GM23248 (cell line): ENCODE measurements around the gene R3HDM2. TPM values are rescaled to one million over a fixed set of nuclear protein-coding genes. Genes with fewer than 3 reads are reported as not detected.

Experiments
- DNase-seq: peaks from one replicate; pipeline ENCODE4 v3.0.0-alpha.2; 2015
- H2AFZ ChIP-seq: fragments of 200-600 bp; sonication (generic); 2 replicates; pipeline ENCODE4 v1.6.1; 2016; ENCODE audit warnings: antibody characterized with exemption
- H3F3A ChIP-seq: fragments of 200-600 bp; sonication (generic); 2 replicates; pipeline ENCODE4 v1.6.1; 2016; ENCODE audit warnings: mild to moderate bottlenecking, antibody characterized with exemption, mixed run types; ENCODE audit not compliant: insufficient read depth
- H3K27ac ChIP-seq: fragments of 200-600 bp; sonication (generic); 2 replicates; pipeline ENCODE4 v1.5.1; 2016; ENCODE audit warnings: mild to moderate bottlenecking
- H3K27me3 ChIP-seq: fragments of 200-600 bp; sonication (generic); replicated peaks from 2 replicates; pipeline ENCODE4 v1.6.1; 2016; ENCODE audit warnings: mild to moderate bottlenecking; ENCODE audit not compliant: insufficient read depth
- H3K36me3 ChIP-seq: fragments of 200-600 bp; sonication (generic); 2 replicates; pipeline ENCODE4 v1.6.1; 2016; ENCODE audit warnings: low read depth, mild to moderate bottlenecking
- H3K4me1 ChIP-seq: fragments of 200-600 bp; sonication (generic); 2 replicates; pipeline ENCODE4 v1.6.1; 2016; ENCODE audit warnings: mild to moderate bottlenecking; ENCODE audit not compliant: insufficient read depth
- H3K4me2 ChIP-seq: fragments of 200-600 bp; sonication (generic); one replicate; pipeline ENCODE4 v1.6.1; 2016; ENCODE audit warnings: mild to moderate bottlenecking; ENCODE audit not compliant: unreplicated experiment
- H3K4me3 ChIP-seq: fragments of 200-600 bp; sonication (generic); 2 replicates; pipeline ENCODE4 v1.5.1; 2016; ENCODE audit warnings: mild to moderate bottlenecking
- H3K79me2 ChIP-seq: fragments of 200-600 bp; sonication (generic); 2 replicates; pipeline ENCODE4 v1.6.1; 2016; ENCODE audit warnings: mild to moderate bottlenecking; ENCODE audit not compliant: insufficient read depth
- H3K9ac ChIP-seq: fragments of 200-600 bp; sonication (generic); 2 replicates; pipeline ENCODE4 v1.6.1; 2016; ENCODE audit warnings: mild to moderate bottlenecking
- H3K9me2 ChIP-seq: fragments of 200-600 bp; sonication (generic); 2 replicates; pipeline ENCODE4 v1.6.1; 2016; ENCODE audit warnings: mixed run types, mild to moderate bottlenecking, moderate library complexity; ENCODE audit not compliant: insufficient read depth
- H3K9me3 ChIP-seq: fragments of 200-600 bp; sonication (generic); one replicate; pipeline ENCODE4 v1.6.1; 2017; ENCODE audit warnings: low read depth
- H4K20me1 ChIP-seq: fragments of 200-600 bp; sonication (generic); 2 replicates; pipeline ENCODE4 v1.6.0; 2016; ENCODE audit not compliant: insufficient read depth
- EZH2 ChIP-seq: fragments of 200-600 bp; sonication (generic); IDR thresholded peaks from 2 replicates; pipeline ENCODE4 v1.6.1; 2018; ENCODE audit warnings: antibody characterized with exemption, mild to moderate bottlenecking; ENCODE audit not compliant: insufficient read depth, poor library complexity, severe bottlenecking
- EZH2phosphoT487 ChIP-seq: fragments of 200-600 bp; sonication (generic); IDR thresholded peaks from 2 replicates; pipeline ENCODE4 v1.6.1; 2018; ENCODE audit warnings: antibody characterized with exemption, moderate library complexity, mild to moderate bottlenecking, low read depth; ENCODE audit not compliant: insufficient read depth
- WGBS, 2 experiments: methylation state at CpG; one replicate each; pipeline ENCODE4 v1.1.6; 2015 to 2017; ENCODE audit warnings: low lambda C conversion rate in 2 of 2, low coverage in 1 of 2; ENCODE audit errors: missing lambda C conversion rate in 2 of 2; 5-methylcytosine and 5-hydroxymethylcytosine counted together
- in situ Hi-C: fragments of 300-500 bp; cut with MboI; formaldehyde crosslinking; loops from 2 replicates; pipeline ENCODE4 v1.15.0; 2020
- polyA plus RNA-seq: library from polyadenylated mRNA; unstranded; fragments of >200 nt; fragmentation: Nextera tagmentation; extraction: Ambion mirVana; gene quantifications from 2 replicates; pipeline ENCODE4 v1.2.1, GENCODE V29; 2016
- total RNA-seq: library from RNA; depleted of rRNA; stranded (reverse); fragments of >200 nt; shearing (Covaris generic); gene quantifications from 2 replicates; pipeline ENCODE4 v1.2.3, GENCODE V29; 2014

The R3HDM2 gene
- total and polyA plus RNA-seq, 2 experiments from 2014 or later, result 16.9 to 17.0 TPM

DNA sequence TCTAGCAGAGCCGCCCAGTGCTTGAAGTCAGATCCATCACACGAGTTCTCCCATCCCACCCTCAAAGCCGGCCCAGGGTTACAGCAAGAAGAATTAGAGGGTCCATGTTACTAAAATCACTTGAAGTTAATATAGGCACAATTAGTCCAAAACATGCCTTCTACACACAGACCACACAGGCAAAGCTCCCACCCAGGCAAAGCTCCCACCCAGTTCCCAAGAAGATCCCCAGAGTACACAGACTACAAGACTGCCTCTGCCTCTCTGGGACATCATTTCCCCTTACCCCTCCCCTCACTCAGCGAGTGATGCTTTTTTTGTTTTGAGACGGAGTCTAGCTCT lies 32.0 kb upstream of the R3HDM2 start:
- no peaks in the 10 kb centered on the region for H3K9me2 ChIP-seq
- H3K4me2 ChIP-seq, result peak overlapping the region; percentile 95
- peaks cover 10% of the 10 kb centered on the region for H3K4me1 ChIP-seq
- in situ Hi-C loops, result no loop called here
- no peak overlapping the region for H3K9ac ChIP-seq
- H3K79me2 ChIP-seq, result no peaks in the 10 kb centered on the region
- WGBS, 2 experiments, result 29 to 41% methylated on average over 5 of the region's 5 CpGs
- no peak overlapping the region for H3K27ac ChIP-seq
- no peak for DNase-seq
- TF ChIP-seq EZH2phosphoT487 (no peak), EZH2 (no peak)
- H3F3A ChIP-seq, result peaks cover 3% of the 10 kb centered on the region; the same call in 1 of the 2 replicates
- H4K20me1 ChIP-seq, result no peaks in the 10 kb centered on the region
- peak overlapping the region; percentile 95; the same call in 1 of the 2 replicates for H2AFZ ChIP-seq
- H3K9me3 ChIP-seq, result no peaks in the 10 kb centered on the region
- H3K36me3 ChIP-seq, result no peaks in the 10 kb centered on the region
- H3K4me3 ChIP-seq, result no peak overlapping the region
- H3K27me3 ChIP-seq, result no peaks in the 10 kb centered on the region

DNA sequence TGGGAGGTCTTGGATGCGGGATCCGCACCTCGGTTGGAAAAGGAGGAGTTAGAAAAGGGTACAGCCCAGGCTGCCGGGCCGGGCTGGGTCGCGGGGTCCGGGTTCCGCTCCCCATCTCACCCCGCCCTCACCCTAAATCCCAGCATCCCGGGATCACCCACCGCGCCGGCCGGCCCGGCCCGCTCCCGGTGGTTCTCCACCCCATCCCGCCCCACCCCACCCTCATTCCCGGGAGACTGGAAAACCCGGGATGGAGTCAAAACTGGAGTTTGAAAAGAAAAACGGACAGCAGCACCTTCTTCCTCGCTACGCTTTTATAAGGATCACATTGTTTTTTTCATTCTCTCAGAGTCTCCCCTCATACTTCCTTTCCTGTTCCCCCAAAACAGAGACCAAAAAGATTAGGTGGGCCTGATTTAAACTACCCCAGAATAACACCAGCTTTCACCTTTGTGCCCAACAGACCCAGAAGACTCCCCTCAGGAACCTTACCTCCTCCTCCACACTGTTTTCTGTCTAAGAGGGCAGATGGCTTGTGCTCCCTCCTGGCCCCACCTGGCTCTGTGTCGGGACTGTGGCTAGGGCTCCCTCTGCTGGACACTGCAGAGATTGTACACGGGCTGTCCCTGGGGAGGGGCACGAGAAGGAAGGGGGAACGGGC lies 31.5 kb upstream of the R3HDM2 start:
- Histone ChIP-seq H3K4me1 (peaks cover 13% of the 10 kb centered on the region), H3K36me3 (no peaks in the 10 kb centered on the region), H3K27ac (peak overlapping the region; percentile 54), H4K20me1 (no peaks in the 10 kb centered on the region), H3F3A (peaks cover 3% of the 10 kb centered on the region; the same call in 1 of the 2 replicates), H2AFZ (peak overlapping the region; percentile 95), H3K9me3 (no peaks in the 10 kb centered on the region), H3K9me2 (no peaks in the 10 kb centered on the region), H3K4me3 (peak overlapping the region; percentile 84), H3K27me3 (no peaks in the 10 kb centered on the region), H3K79me2 (no peaks in the 10 kb centered on the region), H3K9ac (peak overlapping the region; percentile 54), H3K4me2 (peak overlapping the region; percentile 95)
- peak; percentile 88 for DNase-seq
- in situ Hi-C loops, result no loop called here
- TF ChIP-seq EZH2 (no peak), EZH2phosphoT487 (no peak)
- WGBS, 2 experiments, result 1 to 4% methylated on average over 12 to 28 of the region's 28 CpGs

DNA sequence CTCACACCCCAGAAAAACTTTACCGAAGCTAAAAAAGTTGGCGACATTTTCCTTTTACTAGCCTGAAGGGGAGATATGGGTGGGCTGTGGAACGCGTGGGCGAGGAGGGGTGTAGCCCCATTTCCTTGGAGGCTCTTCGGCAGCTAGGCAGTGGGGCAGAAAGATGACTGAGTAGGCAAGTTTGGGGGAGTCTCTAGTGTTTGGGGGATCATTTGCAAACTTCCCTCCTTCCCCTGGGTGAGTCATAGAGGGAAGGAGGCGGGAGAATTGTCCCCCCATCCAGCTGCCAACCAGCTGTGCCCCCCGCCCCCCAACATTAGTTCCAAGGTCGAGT lies 31.0 kb upstream of the R3HDM2 start:
- H3K4me1 ChIP-seq, result peaks cover 13% of the 10 kb centered on the region
- no peak for TF ChIP-seq EZH2
- no peak for TF ChIP-seq EZH2phosphoT487
- H2AFZ ChIP-seq, result peak overlapping the region; percentile 95
- peak overlapping the region; percentile 95 for H3K4me2 ChIP-seq
- in situ Hi-C loops, result no loop called here
- no peaks in the 10 kb centered on the region for H3K27me3 ChIP-seq
- peak overlapping the region; percentile 84 for H3K4me3 ChIP-seq
- DNase-seq, result no peak
- H3K27ac ChIP-seq, result no peak overlapping the region
- peak overlapping the region; percentile 54 for H3K9ac ChIP-seq
- peaks cover 3% of the 10 kb centered on the region; the same call in 1 of the 2 replicates for H3F3A ChIP-seq
- WGBS, 2 experiments, result 1 to 3% methylated on average over 9 of the region's 9 CpGs
- H3K9me2 ChIP-seq, result no peaks in the 10 kb centered on the region
- H3K9me3 ChIP-seq, result no peaks in the 10 kb centered on the region
- no peaks in the 10 kb centered on the region for H3K79me2 ChIP-seq
- no peaks in the 10 kb centered on the region for H4K20me1 ChIP-seq
- no peaks in the 10 kb centered on the region for H3K36me3 ChIP-seq

DNA sequence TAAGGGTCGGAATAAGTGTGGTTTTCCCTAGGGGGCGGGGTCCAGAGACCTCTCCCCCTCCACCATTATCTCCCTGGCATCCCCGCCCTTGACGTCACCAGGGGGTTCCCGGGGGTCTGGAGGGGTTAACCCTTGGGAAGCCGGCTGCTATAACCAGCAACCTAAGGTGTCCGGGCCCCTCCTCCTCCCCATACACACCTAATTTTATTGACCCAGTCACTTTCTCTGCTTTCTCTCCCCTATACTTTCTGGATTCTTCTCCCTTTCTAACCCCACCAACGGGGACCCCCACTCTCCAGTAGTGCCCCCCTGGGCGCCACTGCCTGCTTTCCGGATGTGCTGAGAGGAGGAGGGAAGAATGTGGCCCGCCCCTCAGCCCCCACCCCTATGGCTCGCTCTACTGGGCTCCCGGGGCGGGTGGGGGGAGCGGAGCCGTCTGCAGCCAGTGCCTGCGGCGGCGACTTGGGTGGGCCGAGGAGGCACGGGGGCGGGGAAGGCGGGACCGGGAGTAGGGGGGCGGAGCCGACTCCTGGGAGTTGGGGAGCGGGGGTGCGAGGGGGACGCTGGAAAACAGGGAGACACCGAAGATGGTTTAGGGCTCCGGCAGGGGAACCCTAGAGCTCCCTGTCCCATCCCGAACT lies 30.6 kb upstream of the R3HDM2 start:
- H2AFZ ChIP-seq, result peak overlapping the region; percentile 95
- H3K9me3 ChIP-seq, result no peaks in the 10 kb centered on the region
- peak overlapping the region; percentile 95 for H3K4me2 ChIP-seq
- no peak overlapping the region for H3K27ac ChIP-seq
- H3K27me3 ChIP-seq, result no peaks in the 10 kb centered on the region
- TF ChIP-seq EZH2phosphoT487 (no peak), EZH2 (no peak)
- in situ Hi-C loops, result no loop called here
- peak; percentile 78 for DNase-seq
- no peaks in the 10 kb centered on the region for H3K79me2 ChIP-seq
- H3K36me3 ChIP-seq, result no peaks in the 10 kb centered on the region
- no peaks in the 10 kb centered on the region for H3K9me2 ChIP-seq
- whole genome bisulfite sequencing, 2 experiments, result 1 to 3% methylated on average over 11 to 32 of the region's 32 CpGs
- H3K9ac ChIP-seq, result peak overlapping the region; percentile 54
- peak overlapping the region; percentile 84 for H3K4me3 ChIP-seq
- peaks cover 3% of the 10 kb centered on the region; the same call in 1 of the 2 replicates for H3F3A ChIP-seq
- H4K20me1 ChIP-seq, result no peaks in the 10 kb centered on the region
- peaks cover 13% of the 10 kb centered on the region for H3K4me1 ChIP-seq
